Measurements from ENCODE around the gene BRK1. TPM values are rescaled to one million over a fixed set of nuclear protein-coding genes. Genes with fewer than 3 reads are reported as not detected.
A peak's percentile ranks its signal among the peaks of the same experiment; 100 is the strongest.
"Not testable (repeated sequence)": the region's sequence is repeated elsewhere in the genome, so short reads cannot be mapped to it uniquely, and the experiment has no call there.

The BRK1 gene
- total RNA-seq, 2 donors from 2014 or later = 84.8 to 95.0 TPM

DNA sequence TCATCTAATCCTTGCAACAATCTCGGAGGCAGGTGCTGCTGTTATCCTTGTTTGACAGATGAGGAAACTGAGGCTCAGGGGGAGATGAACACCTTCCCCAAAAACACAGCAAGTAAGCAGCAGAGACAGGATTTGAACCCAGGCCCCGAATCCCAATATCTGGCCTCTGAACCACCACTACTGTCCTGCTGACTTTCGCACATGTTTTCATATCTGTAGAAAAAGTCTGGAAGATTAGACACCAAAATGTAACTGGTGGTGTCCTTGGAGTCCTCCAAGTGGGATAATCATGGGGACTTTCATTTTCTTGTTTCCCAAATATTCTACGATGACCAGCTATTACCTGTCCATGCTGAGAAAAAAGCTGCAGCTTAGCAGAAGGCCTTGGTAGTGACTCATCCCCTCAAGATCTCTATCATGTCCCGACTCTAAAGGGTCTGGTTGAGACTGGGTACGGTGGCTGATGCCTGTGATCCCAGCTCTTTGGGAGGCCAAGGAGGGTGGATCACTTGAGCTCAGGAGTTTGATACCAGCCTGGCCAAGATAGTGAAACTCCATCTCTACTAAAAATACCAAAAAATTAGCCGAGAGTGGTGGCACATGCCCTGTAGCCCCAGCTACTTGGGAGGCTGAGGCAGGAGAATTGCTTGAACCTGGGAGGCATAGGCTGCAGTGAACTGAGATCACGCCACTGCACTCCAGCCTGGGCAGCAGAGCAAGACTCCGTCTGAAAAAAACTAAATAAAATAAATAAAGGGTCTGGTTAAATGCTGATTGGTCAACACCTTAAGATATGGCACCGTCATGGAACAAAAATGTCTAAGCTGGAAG lies 57.8 kb downstream of the BRK1 start:
- no peak for ATAC-seq
- no peak for DNase-seq
- intact Hi-C loops (cut with DNase I) = no loop called here

DNA sequence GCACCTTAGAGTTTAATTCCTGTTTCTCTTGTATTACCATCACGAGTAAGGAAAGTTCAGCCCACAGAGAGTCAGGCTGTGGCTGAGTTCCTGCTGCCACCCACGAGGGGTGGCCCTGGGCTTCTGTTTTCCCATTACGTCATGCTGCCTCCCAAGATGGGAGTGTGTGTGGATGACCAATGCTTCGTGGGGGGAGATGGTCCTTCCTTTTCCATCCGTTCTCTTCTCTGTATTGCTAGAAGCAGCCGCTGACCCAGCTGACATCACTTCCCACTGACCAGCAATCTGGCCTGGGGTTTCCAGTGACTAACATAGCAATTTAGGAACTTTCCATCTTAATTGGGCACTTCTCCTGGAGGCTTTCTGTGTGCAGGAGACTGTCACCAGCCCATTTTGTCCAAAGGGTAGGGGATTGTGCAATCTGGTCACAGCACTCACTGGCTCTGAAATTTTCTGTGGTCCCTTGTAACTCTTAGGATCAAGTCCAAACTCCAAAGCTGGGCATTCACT lies 58.5 kb downstream of the BRK1 start:
- intact Hi-C loops (cut with DNase I) = no loop called here
- DNase-seq (peak; percentile 84), ATAC-seq (peak; percentile 95 to 98)

DNA sequence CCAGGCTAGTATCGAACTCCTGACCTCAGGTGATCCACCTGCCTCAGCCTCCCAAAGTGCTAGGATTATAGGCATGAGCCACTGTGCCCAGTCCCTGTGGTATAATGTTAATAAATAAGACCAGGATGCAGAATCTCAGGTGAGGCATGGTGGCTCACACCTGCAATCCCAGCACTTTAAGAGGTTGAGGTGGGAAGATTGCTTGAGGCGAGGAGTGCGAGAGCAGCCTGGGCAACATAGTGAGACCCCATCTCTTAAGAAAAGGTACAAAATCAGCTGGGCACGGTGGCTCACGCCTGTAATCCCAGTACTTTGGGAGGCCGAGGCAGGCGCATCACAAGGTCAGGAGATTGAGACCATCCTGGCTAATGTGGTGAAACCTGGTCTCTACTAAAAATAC lies 59.9 kb downstream of the BRK1 start:
- DNase-seq; ATAC-seq; intact Hi-C loops (cut with DNase I): not testable (repeated sequence)

DNA sequence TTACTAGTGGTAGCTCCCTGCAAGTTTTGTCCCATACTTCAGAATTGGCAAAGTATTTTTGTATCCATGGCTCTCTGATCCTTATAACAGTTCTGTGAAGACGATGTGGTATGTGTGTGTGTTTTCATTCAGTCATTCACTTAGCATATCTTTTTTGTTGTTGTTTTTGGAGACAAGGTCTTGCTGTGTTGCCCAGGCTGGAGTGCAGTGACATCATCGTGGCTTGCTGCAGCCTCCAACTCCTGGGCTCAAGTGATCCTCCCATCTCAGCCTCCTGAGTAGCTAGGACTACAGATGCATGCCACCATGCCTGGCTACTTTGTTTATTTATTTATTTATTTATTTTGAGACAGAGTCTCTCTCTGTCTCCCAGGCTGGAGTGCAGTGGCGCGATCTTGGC lies 60.7 kb downstream of the BRK1 start:
- DNase-seq; intact Hi-C loops (cut with DNase I); ATAC-seq: not testable (repeated sequence)

Other genes with a start within 250 kb of the BRK1 start
- gene CIDEC, start 235.4 kb upstream of the BRK1 start, total RNA-seq = 100 to 1,000 TPM in 1 of 2 donors, 10 to 100 TPM in 1; 63.3 to 127 TPM
- 10 to 100 TPM; 20.7 to 25.6 TPM for gene JAGN1, start 225.1 kb upstream of the BRK1 start, total RNA-seq
- 1 to 10 TPM; 1.8 to 2.2 TPM for gene IL17RE, start 212.8 kb upstream of the BRK1 start, total RNA-seq
- 10 to 100 TPM; 33.2 to 34.6 TPM for gene IL17RC, start 198.6 kb upstream of the BRK1 start, total RNA-seq
- gene CRELD1, start 181.8 kb upstream of the BRK1 start, total RNA-seq = 10 to 100 TPM; 47.4 to 59.8 TPM
- gene PRRT3, start 163.3 kb upstream of the BRK1 start, total RNA-seq = 1 to 10 TPM in 1 of 2 donors, under 1 TPM in 1; 0.97 to 1.4 TPM
- 10 to 100 TPM; 80.0 to 86.7 TPM for gene EMC3, start 128.8 kb upstream of the BRK1 start, total RNA-seq
- gene FANCD2, start 89.2 kb upstream of the BRK1 start, total RNA-seq = 1 to 10 TPM in 1 of 2 donors, under 1 TPM in 1; 0.71 to 1.8 TPM
- not detected for gene FANCD2OS, start 7.4 kb upstream of the BRK1 start, total RNA-seq
- gene VHL, start 26.1 kb downstream of the BRK1 start, total RNA-seq = 10 to 100 TPM; 15.3 to 16.3 TPM
- gene IRAK2, start 49.2 kb downstream of the BRK1 start, total RNA-seq = 1 to 10 TPM; 1.7 to 1.8 TPM
- 10 to 100 TPM; 17.9 to 27.0 TPM for gene TATDN2, start 132.8 kb downstream of the BRK1 start, total RNA-seq
- under 1 TPM in 1 of 2 donors, not detected in 1; 0.60 TPM for gene GHRL, start 177.3 kb downstream of the BRK1 start, total RNA-seq
- 10 to 100 TPM; 61.4 to 88.8 TPM for gene SEC13, start 205.4 kb downstream of the BRK1 start, total RNA-seq

Data from left cardiac atrium (tissue), 4 donors.